Ectodermal cell (in vitro differentiated cells): ENCODE measurements around the gene PLEKHJ1.
"Not testable (repeated sequence)": the region's sequence is repeated elsewhere in the genome, so short reads cannot be mapped to it uniquely, and the experiment has no call there.

Experiments used
- H3K27ac ChIP-seq: 2 replicates; pipeline ENCODE4 v1.7.0; 2013; ENCODE audit warnings: mild to moderate bottlenecking, low read depth, low read length; ENCODE audit not compliant: insufficient read depth, poor library complexity, severe bottlenecking
- H3K27me3 ChIP-seq: 2 replicates; pipeline ENCODE4 v1.7.0; 2013; ENCODE audit warnings: mild to moderate bottlenecking, low read length; ENCODE audit not compliant: insufficient read depth, control insufficient read depth, poor library complexity, severe bottlenecking
- H3K36me3 ChIP-seq: one replicate; pipeline ENCODE4 v1.7.0; 2013; ENCODE audit warnings: low read length; ENCODE audit not compliant: control insufficient read depth, insufficient read depth
- H3K4me1 ChIP-seq: one replicate; pipeline ENCODE4 v1.7.0; 2013; ENCODE audit warnings: low read length; ENCODE audit not compliant: control insufficient read depth, insufficient read depth
- H3K4me3 ChIP-seq: 2 replicates; pipeline ENCODE4 v1.7.0; 2013; ENCODE audit warnings: low read depth, low read length, control low read depth; ENCODE audit not compliant: insufficient read depth
- H3K9me3 ChIP-seq: 2 replicates; pipeline ENCODE4 v1.7.0; 2013; ENCODE audit warnings: mild to moderate bottlenecking, low read length, moderate library complexity; ENCODE audit not compliant: control insufficient read depth
- WGBS, 2 experiments: methylation state at CpG; one replicate each; pipeline ENCODE4 v1.1.7; 2013; ENCODE audit warnings: missing lambda C conversion rate in 2 of 2; 5-methylcytosine and 5-hydroxymethylcytosine counted together

Gene PLEKHJ1

GRCh38 chr19:2207991-2208860, 27.9 kb downstream of the PLEKHJ1 start:
- Histone ChIP-seq H3K4me3 (no peak overlapping the region), H3K9me3 (no peaks in the 10 kb centered on the region), H3K4me1 (peaks cover 18% of the 10 kb centered on the region), H3K27ac (no peak overlapping the region), H3K36me3 (peaks cover 5% of the 10 kb centered on the region), H3K27me3 (no peaks in the 10 kb centered on the region)
- 78% methylated on average over 36 of the region's 36 CpGs for WGBS, 2 experiments

- Histone ChIP-seq H3K36me3 (peaks cover 4% of the 10 kb centered on the region), H3K9me3 (no peaks in the 10 kb centered on the region), H3K4me1 (peaks cover 18% of the 10 kb centered on the region), H3K27ac (no peak overlapping the region), H3K4me3 (no peak overlapping the region), H3K27me3 (no peaks in the 10 kb centered on the region)
- WGBS, 2 experiments = 93% methylated on average over 15 of the region's 15 CpGs
Observed at GRCh38 chr19:2207008-2207407, 29.1 kb downstream of the PLEKHJ1 start.

GRCh38 chr19:2202366-2202765, 33.8 kb downstream of the PLEKHJ1 start:
- H3K4me3 ChIP-seq = no peak overlapping the region
- peaks cover 13% of the 10 kb centered on the region for H3K4me1 ChIP-seq
- WGBS, 2 experiments = 96% methylated on average over 15 of the region's 15 CpGs
- H3K27ac ChIP-seq = no peak overlapping the region
- peaks cover 6% of the 10 kb centered on the region for H3K36me3 ChIP-seq
- H3K27me3 ChIP-seq = no peaks in the 10 kb centered on the region
- H3K9me3 ChIP-seq = no peaks in the 10 kb centered on the region

- H3K4me3 ChIP-seq = no peak overlapping the region
- H3K36me3 ChIP-seq = peaks cover 6% of the 10 kb centered on the region
- H3K4me1 ChIP-seq = peaks cover 5% of the 10 kb centered on the region
- no peaks in the 10 kb centered on the region for H3K9me3 ChIP-seq
- WGBS, 2 experiments = 96% methylated on average over 21 of the region's 21 CpGs
- H3K27me3 ChIP-seq = no peaks in the 10 kb centered on the region
- H3K27ac ChIP-seq = peak overlapping the region; percentile 87
Observed at GRCh38 chr19:2201473-2202148, 34.5 kb downstream of the PLEKHJ1 start.

- H3K27me3 ChIP-seq, H3K4me1 ChIP-seq, H3K4me3 ChIP-seq, H3K9me3 ChIP-seq, H3K36me3 ChIP-seq: not testable (repeated sequence)
- 95% methylated on average over 50 of the region's 50 CpGs for WGBS, 2 experiments
- peak overlapping the region; percentile 87 for H3K27ac ChIP-seq
Observed at GRCh38 chr19:2200624-2201294, 35.4 kb downstream of the PLEKHJ1 start.

GRCh38 chr19:2199861-2200623, 36.1 kb downstream of the PLEKHJ1 start:
- peak overlapping the region; percentile 76 for H3K27ac ChIP-seq
- H3K9me3 ChIP-seq = no peaks in the 10 kb centered on the region
- no peak overlapping the region for H3K4me3 ChIP-seq
- 96 to 97% methylated on average over 37 of the region's 37 CpGs for WGBS, 2 experiments
- no peaks in the 10 kb centered on the region for H3K27me3 ChIP-seq
- peaks cover 5% of the 10 kb centered on the region for H3K4me1 ChIP-seq
- peaks cover 6% of the 10 kb centered on the region for H3K36me3 ChIP-seq

- peaks cover 6% of the 10 kb centered on the region for H3K36me3 ChIP-seq
- 77 to 81% methylated on average over 18 of the region's 18 CpGs for WGBS, 2 experiments
- no peaks in the 10 kb centered on the region for H3K9me3 ChIP-seq
- peaks cover 5% of the 10 kb centered on the region for H3K4me1 ChIP-seq
- H3K27me3 ChIP-seq = no peaks in the 10 kb centered on the region
- H3K4me3 ChIP-seq = no peak overlapping the region
- no peak overlapping the region for H3K27ac ChIP-seq
Observed at GRCh38 chr19:2199215-2199614, 36.9 kb downstream of the PLEKHJ1 start.

GRCh38 chr19:2198317-2198716, 37.8 kb downstream of the PLEKHJ1 start:
- Histone ChIP-seq H3K27ac (no peak overlapping the region), H3K4me1 (peaks cover 5% of the 10 kb centered on the region), H3K36me3 (peaks cover 13% of the 10 kb centered on the region)

GRCh38 chr19:2197270-2197669, 38.9 kb downstream of the PLEKHJ1 start:
- Histone ChIP-seq H3K4me3 (no peak overlapping the region), H3K9me3 (no peaks in the 10 kb centered on the region), H3K4me1 (peaks cover 5% of the 10 kb centered on the region), H3K27me3 (no peaks in the 10 kb centered on the region), H3K36me3 (peaks cover 18% of the 10 kb centered on the region), H3K27ac (no peak overlapping the region)
- WGBS, 2 experiments = 95 to 96% methylated on average over 15 of the region's 15 CpGs

More at GRCh38 chr19:2198317-2198716, 37.8 kb downstream of the PLEKHJ1 start:
- no peaks in the 10 kb centered on the region for H3K9me3 ChIP-seq
- no peak overlapping the region for H3K4me3 ChIP-seq
- WGBS, 2 experiments = 96% methylated on average over 22 of the region's 22 CpGs
- H3K27me3 ChIP-seq = no peaks in the 10 kb centered on the region
